GM23338 (cell line): Measurements from ENCODE around the gene LMBR1. TPM values are rescaled to one million over a fixed set of nuclear protein-coding genes. Genes with fewer than 3 reads are reported as not detected.
A peak's percentile ranks its signal among the peaks of the same experiment; 100 is the strongest.

Experiments used
- ATAC-seq: fragments of 200-7000 bp; cut with Tn5 transposase; 3 replicates; pipeline ENCODE4 v1.9.1; 2020
- DNase-seq: peaks from one replicate; pipeline ENCODE4 v3.0.0-alpha.2; 2015; ENCODE audit warnings: low spot score
- H2AFZ ChIP-seq: fragments of 200-600 bp; sonication (generic); 2 replicates; pipeline ENCODE4 v1.8.0; 2016; ENCODE audit warnings: antibody characterized with exemption, mild to moderate bottlenecking, moderate library complexity
- H3F3A ChIP-seq: fragments of 200-600 bp; sonication (generic); replicated peaks from 2 replicates; pipeline ENCODE4 v1.8.0; 2017; ENCODE audit warnings: antibody characterized with exemption, mixed run types, low read depth
- H3K27ac ChIP-seq: fragments of 200-600 bp; sonication (generic); 2 replicates; pipeline ENCODE4 v1.6.1; 2016; ENCODE audit warnings: low read depth
- H3K27me3 ChIP-seq: fragments of 200-600 bp; sonication (generic); 2 replicates; pipeline ENCODE4 v1.8.0; 2016; ENCODE audit warnings: mild to moderate bottlenecking, mixed run types, moderate library complexity; ENCODE audit not compliant: insufficient read depth
- H3K36me3 ChIP-seq: fragments of 200-600 bp; sonication (generic); 2 replicates; pipeline ENCODE4 v1.8.0; 2016; ENCODE audit warnings: mild to moderate bottlenecking; ENCODE audit not compliant: insufficient read depth
- H3K4me1 ChIP-seq: fragments of 200-600 bp; sonication (generic); 2 replicates; pipeline ENCODE4 v1.8.0; 2016; ENCODE audit warnings: mild to moderate bottlenecking, moderate library complexity; ENCODE audit not compliant: insufficient read depth
- H3K4me2 ChIP-seq: fragments of 200-600 bp; sonication (generic); 2 replicates; pipeline ENCODE4 v1.7.1; 2017; ENCODE audit warnings: mixed run types
- H3K4me3 ChIP-seq: fragments of 200-600 bp; sonication (generic); 2 replicates; pipeline ENCODE4 v1.6.1; 2016; ENCODE audit warnings: mixed run types
- H3K79me2 ChIP-seq: fragments of 200-600 bp; sonication (generic); replicated peaks from 2 replicates; pipeline ENCODE4 v1.8.0; 2017; ENCODE audit warnings: mild to moderate bottlenecking; ENCODE audit not compliant: insufficient read depth
- H3K9me2 ChIP-seq: fragments of 200-600 bp; sonication (generic); 2 replicates; pipeline ENCODE4 v1.8.0; 2017; ENCODE audit not compliant: insufficient read depth
- H4K20me1 ChIP-seq: fragments of 200-600 bp; sonication (generic); replicated peaks from 2 replicates; pipeline ENCODE4 v1.8.0; 2017; ENCODE audit warnings: mild to moderate bottlenecking; ENCODE audit not compliant: insufficient read depth
- H3K27ac Mint-ChIP-seq: 2 replicates; pipeline ENCODE4 v1.8.0; 2020; ENCODE audit warnings: inconsistent platforms, mild to moderate bottlenecking, moderate library complexity, mixed read lengths
- H3K27me3 Mint-ChIP-seq: 3 replicates; pipeline ENCODE4 v1.8.0; 2022; ENCODE audit warnings: low read depth, mild to moderate bottlenecking, moderate library complexity, mixed read lengths, inconsistent platforms; ENCODE audit not compliant: insufficient read depth, poor library complexity
- H3K36me3 Mint-ChIP-seq: 3 replicates; pipeline ENCODE4 v1.8.0; 2021; ENCODE audit warnings: low read depth, mild to moderate bottlenecking, inconsistent platforms, moderate library complexity, mixed read lengths
- H3K4me1 Mint-ChIP-seq: 3 replicates; pipeline ENCODE4 v1.8.0; 2020; ENCODE audit warnings: mild to moderate bottlenecking, inconsistent platforms, mixed read lengths
- H3K4me3 Mint-ChIP-seq: 3 replicates; pipeline ENCODE4 v1.8.0; 2021; ENCODE audit warnings: moderate library complexity, mild to moderate bottlenecking, inconsistent platforms, mixed read lengths
- H3K9me3 Mint-ChIP-seq: 3 replicates; pipeline ENCODE4 v1.8.0; 2020; ENCODE audit warnings: moderate library complexity, mild to moderate bottlenecking, inconsistent platforms, mixed read lengths
- CREB1 ChIP-seq: fragments of 250-450 bp; sonication (Bioruptor Pico); IDR thresholded peaks from 2 replicates; pipeline ENCODE4 v1.5.0; 2020; ENCODE audit warnings: low read depth, mild to moderate bottlenecking, moderate library complexity
- EZH2 ChIP-seq: fragments of 200-600 bp; sonication (generic); IDR thresholded peaks from one replicate; pipeline ENCODE4 v1.8.0; 2017; ENCODE audit warnings: antibody characterized with exemption, mild to moderate bottlenecking, low read depth; ENCODE audit not compliant: unreplicated experiment
- JUNB ChIP-seq: IDR thresholded peaks from one replicate; pipeline ENCODE4 v1.6.1; 2016; ENCODE audit warnings: antibody characterized with exemption; ENCODE audit not compliant: unreplicated experiment
- POLR2AphosphoS5 ChIP-seq: IDR thresholded peaks from 2 replicates; pipeline ENCODE4 v1.6.1; 2016; ENCODE audit warnings: antibody characterized with exemption, low read depth
- STAT1 ChIP-seq: IDR thresholded peaks from one replicate; pipeline ENCODE4 v1.6.1; 2016; ENCODE audit warnings: antibody characterized with exemption; ENCODE audit not compliant: unreplicated experiment
- ZNF114 ChIP-seq: fragments of 250-450 bp; sonication (Bioruptor Pico); IDR thresholded peaks from 2 replicates; pipeline ENCODE4 v1.5.0; 2020; ENCODE audit warnings: mild to moderate bottlenecking, moderate library complexity
- ZNF331 ChIP-seq: fragments of 250-450 bp; sonication (Bioruptor Pico); IDR thresholded peaks from 2 replicates; pipeline ENCODE4 v1.5.0; 2020; ENCODE audit warnings: low read depth, mild to moderate bottlenecking, moderate library complexity
- polyA plus RNA-seq: library from polyadenylated mRNA; unstranded; fragments of >200 nt; fragmentation: Nextera tagmentation; extraction: Ambion mirVana; gene quantifications from 2 replicates; pipeline ENCODE4 v1.2.1, GENCODE V29; 2016
- total RNA-seq: library from RNA; depleted of rRNA; stranded (reverse); fragments of >200 nt; shearing (Covaris generic); gene quantifications from 2 replicates; pipeline ENCODE4 v1.2.3, GENCODE V29; 2014
- TF ChIP-seq, protein P1 (sequence below): IDR thresholded peaks from one replicate; pipeline ENCODE4 v1.6.1; 2018; ENCODE audit warnings: antibody characterized with exemption; ENCODE audit not compliant: unreplicated experiment
- TF ChIP-seq, protein P2 (sequence below): IDR thresholded peaks from 2 replicates; pipeline ENCODE4 v1.6.1; 2016; ENCODE audit warnings: antibody characterized with exemption
- TF ChIP-seq, protein P3 (sequence below), 2 experiments: fragments of 200-600 bp in 1 of 2; sonication (generic) in 1 of 2; conservative IDR thresholded peaks; 2 replicates each; pipeline versions ENCODE4 v1.5.1 to v1.6.1; 2016 to 2017; ENCODE audit warnings: antibody characterized with exemption in 2 of 2, low read depth in 2 of 2, mild to moderate bottlenecking in 2 of 2, moderate library complexity in 1 of 2

The LMBR1 gene
- total and polyA plus RNA-seq, 2 experiments from 2014 or later = 21.8 to 90.1 TPM

DNA sequence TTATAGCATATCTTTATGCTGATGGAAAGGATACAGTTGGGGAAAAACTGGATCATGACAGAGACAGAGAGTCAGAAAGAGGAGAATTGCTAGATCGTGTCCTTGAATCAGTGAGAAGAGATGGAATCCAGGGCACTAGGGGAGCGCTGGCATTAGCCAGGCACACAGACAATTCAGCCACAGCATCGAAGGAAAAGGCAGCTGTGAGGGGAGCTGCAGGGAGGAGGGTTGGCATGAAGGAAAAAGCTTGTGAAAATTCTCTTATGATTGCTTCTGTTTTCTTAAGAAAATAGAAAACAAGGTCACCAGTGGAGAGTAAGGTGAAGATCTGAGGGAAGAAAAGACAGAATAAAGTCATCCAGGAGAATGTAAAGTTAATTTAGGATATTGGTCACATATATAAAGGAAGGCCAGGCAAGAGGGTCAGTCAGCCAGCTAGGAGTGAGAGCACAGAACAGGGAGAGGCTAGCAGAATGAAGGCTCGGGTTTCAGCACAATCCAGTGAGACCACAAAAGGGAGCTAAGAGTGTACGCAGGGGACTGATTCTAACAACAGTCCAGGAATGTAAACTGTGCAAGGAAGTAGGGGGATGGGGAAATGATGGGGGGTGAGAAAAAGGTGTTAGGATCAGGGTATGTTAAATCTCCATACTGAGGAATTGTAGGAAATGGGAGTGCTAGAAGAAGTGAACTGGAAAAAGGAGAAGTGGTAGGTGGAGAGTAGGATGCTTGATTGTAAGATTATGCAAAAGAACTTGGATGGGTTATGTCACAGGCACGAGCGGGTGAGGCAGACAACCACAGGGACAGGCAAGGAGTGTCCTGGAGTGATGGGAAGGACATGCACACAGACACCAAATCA, 140.4 kb downstream of the LMBR1 start (continued):
- no peak for TF ChIP-seq EZH2
- TF ChIP-seq, protein P1, sequence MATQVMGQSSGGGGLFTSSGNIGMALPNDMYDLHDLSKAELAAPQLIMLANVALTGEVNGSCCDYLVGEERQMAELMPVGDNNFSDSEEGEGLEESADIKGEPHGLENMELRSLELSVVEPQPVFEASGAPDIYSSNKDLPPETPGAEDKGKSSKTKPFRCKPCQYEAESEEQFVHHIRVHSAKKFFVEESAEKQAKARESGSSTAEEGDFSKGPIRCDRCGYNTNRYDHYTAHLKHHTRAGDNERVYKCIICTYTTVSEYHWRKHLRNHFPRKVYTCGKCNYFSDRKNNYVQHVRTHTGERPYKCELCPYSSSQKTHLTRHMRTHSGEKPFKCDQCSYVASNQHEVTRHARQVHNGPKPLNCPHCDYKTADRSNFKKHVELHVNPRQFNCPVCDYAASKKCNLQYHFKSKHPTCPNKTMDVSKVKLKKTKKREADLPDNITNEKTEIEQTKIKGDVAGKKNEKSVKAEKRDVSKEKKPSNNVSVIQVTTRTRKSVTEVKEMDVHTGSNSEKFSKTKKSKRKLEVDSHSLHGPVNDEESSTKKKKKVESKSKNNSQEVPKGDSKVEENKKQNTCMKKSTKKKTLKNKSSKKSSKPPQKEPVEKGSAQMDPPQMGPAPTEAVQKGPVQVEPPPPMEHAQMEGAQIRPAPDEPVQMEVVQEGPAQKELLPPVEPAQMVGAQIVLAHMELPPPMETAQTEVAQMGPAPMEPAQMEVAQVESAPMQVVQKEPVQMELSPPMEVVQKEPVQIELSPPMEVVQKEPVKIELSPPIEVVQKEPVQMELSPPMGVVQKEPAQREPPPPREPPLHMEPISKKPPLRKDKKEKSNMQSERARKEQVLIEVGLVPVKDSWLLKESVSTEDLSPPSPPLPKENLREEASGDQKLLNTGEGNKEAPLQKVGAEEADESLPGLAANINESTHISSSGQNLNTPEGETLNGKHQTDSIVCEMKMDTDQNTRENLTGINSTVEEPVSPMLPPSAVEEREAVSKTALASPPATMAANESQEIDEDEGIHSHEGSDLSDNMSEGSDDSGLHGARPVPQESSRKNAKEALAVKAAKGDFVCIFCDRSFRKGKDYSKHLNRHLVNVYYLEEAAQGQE = no peak

DNA sequence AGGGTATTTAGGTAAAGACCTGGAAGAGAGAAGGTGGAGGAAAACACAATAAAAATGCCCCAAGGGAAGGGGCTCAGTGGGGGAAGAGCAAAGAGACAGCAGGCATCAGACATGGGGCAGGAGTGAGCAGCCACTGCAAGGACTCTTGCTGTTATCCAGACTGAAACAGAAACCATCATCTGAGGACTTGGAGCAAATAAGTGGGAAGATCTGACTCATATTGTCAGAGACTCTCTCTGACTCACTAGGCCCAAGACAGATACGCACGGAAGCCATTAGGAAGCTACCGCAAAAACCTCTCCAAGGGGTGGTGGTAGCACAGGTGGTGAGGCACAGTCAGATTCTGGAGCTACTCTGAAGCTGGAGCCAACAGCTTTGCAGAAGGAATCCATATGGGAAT, 141.7 kb downstream of the LMBR1 start:
- Mint-ChIP-seq H3K36me3 (no peaks in the 10 kb centered on the region), H3K9me3 (no peaks in the 10 kb centered on the region), H3K4me1 (no peaks in the 10 kb centered on the region; the same call in 2 of the 3 replicates), H3K4me3 (no peak overlapping the region), H3K27me3 (no peaks in the 10 kb centered on the region), H3K27ac (peak overlapping the region; percentile 49; the same call in 1 of the 2 replicates)
- H3K4me1 ChIP-seq = no peaks in the 10 kb centered on the region; the same call in 1 of the 2 replicates
- no peak overlapping the region for H2AFZ ChIP-seq
- DNase-seq = no peak
- no peaks in the 10 kb centered on the region for H3K79me2 ChIP-seq
- H3K4me3 ChIP-seq = no peak overlapping the region
- peaks cover 4% of the 10 kb centered on the region; the same call in 1 of the 2 replicates for H3K36me3 ChIP-seq
- TF ChIP-seq JUNB = no peak
- TF ChIP-seq EZH2 = no peak
- TF ChIP-seq ZNF331 (CRISPR knock-in tag) = no peak
- no peaks in the 10 kb centered on the region for H3K27me3 ChIP-seq
- no peaks in the 10 kb centered on the region for H3K9me2 ChIP-seq
- no peak overlapping the region for H3K4me2 ChIP-seq
- no peaks in the 10 kb centered on the region; the same call in 1 of the 2 replicates for H4K20me1 ChIP-seq
- no peaks in the 10 kb centered on the region for H3F3A ChIP-seq
- ATAC-seq = no peak
- H3K27ac ChIP-seq = no peak overlapping the region

DNA sequence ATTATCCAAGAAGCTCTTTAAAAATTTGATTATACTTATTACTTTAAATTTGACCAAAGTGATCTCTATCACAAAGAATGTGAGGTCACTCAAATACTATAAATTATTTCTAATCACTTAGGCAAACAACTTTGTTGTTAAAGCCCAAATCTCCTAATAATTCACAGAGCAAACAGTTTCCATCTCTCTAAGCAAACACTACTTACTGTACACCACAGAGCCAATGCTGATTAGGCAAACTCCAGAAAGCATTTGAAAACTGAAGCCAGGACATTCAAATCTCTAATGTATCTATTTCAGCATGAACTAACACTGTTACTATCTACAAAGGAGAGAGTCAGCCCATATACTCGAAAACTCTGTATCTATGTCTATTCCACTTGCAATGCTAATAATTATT, 145.3 kb downstream of the LMBR1 start:
- H3K27ac ChIP-seq = no peak overlapping the region
- no peaks in the 10 kb centered on the region for H3K36me3 ChIP-seq
- Mint-ChIP-seq H3K4me3 (no peak overlapping the region), H3K27me3 (no peaks in the 10 kb centered on the region), H3K4me1 (no peaks in the 10 kb centered on the region; the same call in 2 of the 3 replicates), H3K9me3 (no peaks in the 10 kb centered on the region), H3K27ac (no peak overlapping the region), H3K36me3 (no peaks in the 10 kb centered on the region)
- no peak overlapping the region for H3K4me3 ChIP-seq
- no peaks in the 10 kb centered on the region; the same call in 1 of the 2 replicates for H3K4me1 ChIP-seq
- no peak overlapping the region for H3K4me2 ChIP-seq
- DNase-seq (no peak), ATAC-seq (no peak)
- no peaks in the 10 kb centered on the region for H3F3A ChIP-seq
- no peaks in the 10 kb centered on the region; the same call in 1 of the 2 replicates for H4K20me1 ChIP-seq
- H3K79me2 ChIP-seq = no peaks in the 10 kb centered on the region
- no peaks in the 10 kb centered on the region for H3K9me2 ChIP-seq
- H3K27me3 ChIP-seq = no peaks in the 10 kb centered on the region
- H2AFZ ChIP-seq = no peak overlapping the region
- TF ChIP-seq EZH2 (no peak), ZNF331 (CRISPR knock-in tag) (no peak), ZNF114 (CRISPR knock-in tag) (no peak), POLR2AphosphoS5 (no peak), STAT1 (no peak), CREB1 (no peak)
- TF ChIP-seq, protein P2, sequence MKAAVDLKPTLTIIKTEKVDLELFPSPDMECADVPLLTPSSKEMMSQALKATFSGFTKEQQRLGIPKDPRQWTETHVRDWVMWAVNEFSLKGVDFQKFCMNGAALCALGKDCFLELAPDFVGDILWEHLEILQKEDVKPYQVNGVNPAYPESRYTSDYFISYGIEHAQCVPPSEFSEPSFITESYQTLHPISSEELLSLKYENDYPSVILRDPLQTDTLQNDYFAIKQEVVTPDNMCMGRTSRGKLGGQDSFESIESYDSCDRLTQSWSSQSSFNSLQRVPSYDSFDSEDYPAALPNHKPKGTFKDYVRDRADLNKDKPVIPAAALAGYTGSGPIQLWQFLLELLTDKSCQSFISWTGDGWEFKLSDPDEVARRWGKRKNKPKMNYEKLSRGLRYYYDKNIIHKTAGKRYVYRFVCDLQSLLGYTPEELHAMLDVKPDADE = no peak
- TF ChIP-seq, protein P3, sequence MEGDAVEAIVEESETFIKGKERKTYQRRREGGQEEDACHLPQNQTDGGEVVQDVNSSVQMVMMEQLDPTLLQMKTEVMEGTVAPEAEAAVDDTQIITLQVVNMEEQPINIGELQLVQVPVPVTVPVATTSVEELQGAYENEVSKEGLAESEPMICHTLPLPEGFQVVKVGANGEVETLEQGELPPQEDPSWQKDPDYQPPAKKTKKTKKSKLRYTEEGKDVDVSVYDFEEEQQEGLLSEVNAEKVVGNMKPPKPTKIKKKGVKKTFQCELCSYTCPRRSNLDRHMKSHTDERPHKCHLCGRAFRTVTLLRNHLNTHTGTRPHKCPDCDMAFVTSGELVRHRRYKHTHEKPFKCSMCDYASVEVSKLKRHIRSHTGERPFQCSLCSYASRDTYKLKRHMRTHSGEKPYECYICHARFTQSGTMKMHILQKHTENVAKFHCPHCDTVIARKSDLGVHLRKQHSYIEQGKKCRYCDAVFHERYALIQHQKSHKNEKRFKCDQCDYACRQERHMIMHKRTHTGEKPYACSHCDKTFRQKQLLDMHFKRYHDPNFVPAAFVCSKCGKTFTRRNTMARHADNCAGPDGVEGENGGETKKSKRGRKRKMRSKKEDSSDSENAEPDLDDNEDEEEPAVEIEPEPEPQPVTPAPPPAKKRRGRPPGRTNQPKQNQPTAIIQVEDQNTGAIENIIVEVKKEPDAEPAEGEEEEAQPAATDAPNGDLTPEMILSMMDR (conservative IDR thresholded peaks at IDR 0.05; ENCODE audit: low read depth in 2 of 2) = no peak
- TF ChIP-seq, protein P1 = no peak
